DMS 273 (cell line): ENCODE results near the gene PDE1C.

Experiments
- DNase-seq: peaks from one replicate; lab custom pipeline; 2025; ENCODE audit not compliant: unreplicated experiment; lab: John Stamatoyannopoulos, UW

Gene PDE1C

DNA sequence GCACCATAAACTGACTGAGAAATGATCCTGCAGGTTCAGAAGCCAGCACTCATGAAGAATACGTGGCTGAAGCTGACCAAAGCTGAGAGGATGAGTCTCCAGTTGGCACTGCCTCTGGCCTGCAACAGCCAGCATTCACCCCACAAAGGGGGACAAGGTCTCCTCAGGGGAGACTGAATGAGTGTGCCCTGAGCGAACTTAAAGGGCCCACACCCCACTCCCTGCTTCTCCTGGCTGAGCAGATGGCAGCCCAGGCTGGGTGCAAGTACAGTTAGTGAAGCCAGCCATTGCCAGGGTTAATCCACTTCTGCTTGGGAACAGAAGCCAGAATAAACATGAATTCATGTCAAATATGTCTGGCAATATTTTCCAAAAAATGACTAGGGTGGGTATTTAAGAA is 285.1 kb downstream of the PDE1C start:
- peak; percentile 56 for DNase-seq

DNA sequence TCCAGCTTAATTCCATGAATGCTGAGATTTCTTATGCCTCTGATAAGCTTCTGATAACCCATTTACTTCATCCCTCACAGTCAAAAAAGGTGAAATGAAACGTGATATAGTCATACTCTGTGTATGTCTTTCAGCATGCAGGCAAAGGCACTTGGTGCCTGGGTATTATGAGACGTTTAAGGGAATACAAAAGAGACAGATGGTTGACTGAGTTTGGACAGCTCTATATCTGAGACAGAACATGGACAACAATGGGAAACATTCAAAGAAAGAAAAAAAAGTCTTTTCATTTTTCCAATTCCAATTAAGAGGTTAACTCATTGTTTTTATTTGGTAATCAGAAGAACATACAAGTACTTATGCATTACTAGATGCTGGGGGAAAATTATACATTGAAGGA is 287.0 kb downstream of the PDE1C start:
- DNase-seq = peak; percentile 15

GRCh38 chr7:31782411-31782991 is 287.7 kb downstream of the PDE1C start:
- peak; percentile 91 for DNase-seq

DNA sequence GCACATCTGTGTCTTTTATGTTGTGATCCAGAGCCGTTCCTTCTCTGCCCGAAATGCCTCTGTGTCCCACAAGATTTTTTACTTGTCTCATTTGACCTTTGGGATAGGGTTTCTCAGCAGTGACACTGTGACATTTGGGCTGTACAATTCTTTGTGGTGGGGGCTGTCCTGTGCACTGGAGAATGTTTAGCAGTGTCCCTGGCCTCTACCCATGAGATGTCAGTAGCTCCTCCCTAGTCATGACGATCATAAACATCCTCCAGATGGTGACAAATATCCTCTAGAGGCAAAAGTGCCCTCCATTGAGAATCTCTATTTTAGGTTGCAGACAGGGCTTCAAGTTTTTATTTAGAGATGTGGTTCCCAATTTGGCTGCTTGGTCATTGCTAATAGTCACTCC is 291.9 kb downstream of the PDE1C start:
- DNase-seq = no peak

GRCh38 chr7:31776616-31777015 is 293.6 kb downstream of the PDE1C start:
- no peak for DNase-seq

DNA sequence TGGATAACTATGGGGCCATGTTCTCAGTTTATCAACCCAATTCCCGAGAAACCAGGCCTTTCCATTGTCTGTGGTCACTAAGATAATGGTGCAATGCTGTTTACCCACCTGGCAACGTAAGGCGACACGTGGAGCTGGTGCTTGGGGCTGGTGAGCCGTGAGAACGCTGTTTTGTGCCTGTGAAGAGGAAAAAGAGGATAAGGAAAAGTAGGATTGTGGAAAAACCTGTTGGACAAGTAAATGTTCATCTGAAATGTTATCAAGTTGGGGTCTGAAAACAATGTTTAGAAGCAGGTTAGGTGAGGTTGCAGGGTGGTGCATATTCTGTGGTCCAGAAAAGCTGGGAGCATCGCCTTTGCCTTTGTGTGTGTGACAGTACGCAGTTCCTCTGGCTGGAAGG is 294.7 kb downstream of the PDE1C start:
- no peak for DNase-seq

GRCh38 chr7:31772211-31772610 is 298.0 kb downstream of the PDE1C start:
- DNase-seq = no peak

- DNase-seq = no peak
These were observed 302.4 kb downstream of the PDE1C start for GRCh38 chr7:31767686-31768358.

- no peak for DNase-seq
These were observed 305.7 kb downstream of the PDE1C start for GRCh38 chr7:31764462-31764861.

- DNase-seq = peak; percentile 35
These were observed 306.7 kb downstream of the PDE1C start for GRCh38 chr7:31763548-31763947.

- DNase-seq = peak; percentile 19
These were observed 308.6 kb downstream of the PDE1C start for GRCh38 chr7:31761646-31762045.

GRCh38 chr7:31758755-31759154 is 311.5 kb downstream of the PDE1C start:
- no peak for DNase-seq

- no peak for DNase-seq
These were observed 318.5 kb downstream of the PDE1C start for GRCh38 chr7:31751726-31752125.

DNA sequence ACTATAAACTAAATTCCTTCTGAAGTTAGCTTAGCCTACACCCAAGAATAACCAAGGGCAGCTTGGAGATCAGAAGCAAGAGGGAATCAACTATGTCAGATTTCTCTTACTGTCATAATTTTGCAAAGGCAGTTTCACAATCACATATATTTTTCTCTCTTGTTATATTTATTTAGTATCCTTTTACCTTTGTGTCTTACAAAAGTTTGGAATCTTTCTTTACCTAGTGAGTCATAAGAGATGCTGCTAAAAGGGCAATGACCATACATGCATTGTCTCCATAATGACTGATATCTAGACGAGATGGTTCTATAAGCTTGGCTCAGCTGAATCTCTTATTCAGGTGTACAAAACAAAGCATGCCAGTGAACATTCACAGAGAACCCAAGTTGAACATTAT is 322.1 kb downstream of the PDE1C start:
- DNase-seq = no peak

DNA sequence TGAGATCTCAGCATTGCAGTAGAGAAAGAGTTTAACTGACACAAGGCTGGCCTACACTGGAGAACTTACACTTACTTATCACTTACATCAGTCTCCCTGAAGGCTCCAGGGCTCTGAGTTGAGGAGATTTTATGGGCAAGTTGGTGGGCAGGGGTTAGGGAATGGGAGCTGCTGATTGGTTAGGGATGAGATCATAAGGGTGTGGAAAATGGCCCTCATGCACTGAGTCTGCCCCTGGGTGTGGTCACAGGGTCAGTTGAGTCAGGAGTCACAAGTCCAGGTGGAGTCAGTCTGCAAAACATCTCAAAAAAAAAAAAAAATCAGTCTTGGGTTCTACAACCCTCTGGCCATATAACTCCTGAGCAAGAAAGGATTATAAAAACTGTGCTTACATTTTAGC is 322.7 kb downstream of the PDE1C start:
- no peak for DNase-seq

GRCh38 chr7:31744294-31744874 is 325.8 kb downstream of the PDE1C start:
- peak; percentile 91 for DNase-seq

DNA sequence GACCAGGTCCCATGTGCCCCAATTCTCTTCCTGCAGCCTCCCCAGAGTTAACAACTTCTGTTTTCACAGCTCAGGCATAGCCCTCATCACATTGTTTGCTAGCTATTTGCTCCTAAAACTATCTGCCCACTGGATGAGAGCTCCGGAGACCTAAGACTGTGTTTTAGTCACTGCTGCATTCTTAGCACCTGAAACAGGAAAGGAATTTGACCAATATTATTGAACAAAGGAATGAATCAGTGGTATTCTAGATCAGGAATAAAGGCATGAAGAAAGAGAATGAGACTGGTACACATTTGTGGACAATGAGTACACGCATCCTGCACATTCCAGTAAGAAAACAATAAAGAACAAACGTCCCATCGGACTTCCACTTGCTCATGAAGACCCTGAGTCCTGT is 328.4 kb downstream of the PDE1C start:
- no peak for DNase-seq

GRCh38 chr7:31735991-31736982 is 333.9 kb downstream of the PDE1C start:
- DNase-seq = peak; percentile 94

GRCh38 chr7:31734456-31734855 is 335.8 kb downstream of the PDE1C start:
- DNase-seq = no peak

DNA sequence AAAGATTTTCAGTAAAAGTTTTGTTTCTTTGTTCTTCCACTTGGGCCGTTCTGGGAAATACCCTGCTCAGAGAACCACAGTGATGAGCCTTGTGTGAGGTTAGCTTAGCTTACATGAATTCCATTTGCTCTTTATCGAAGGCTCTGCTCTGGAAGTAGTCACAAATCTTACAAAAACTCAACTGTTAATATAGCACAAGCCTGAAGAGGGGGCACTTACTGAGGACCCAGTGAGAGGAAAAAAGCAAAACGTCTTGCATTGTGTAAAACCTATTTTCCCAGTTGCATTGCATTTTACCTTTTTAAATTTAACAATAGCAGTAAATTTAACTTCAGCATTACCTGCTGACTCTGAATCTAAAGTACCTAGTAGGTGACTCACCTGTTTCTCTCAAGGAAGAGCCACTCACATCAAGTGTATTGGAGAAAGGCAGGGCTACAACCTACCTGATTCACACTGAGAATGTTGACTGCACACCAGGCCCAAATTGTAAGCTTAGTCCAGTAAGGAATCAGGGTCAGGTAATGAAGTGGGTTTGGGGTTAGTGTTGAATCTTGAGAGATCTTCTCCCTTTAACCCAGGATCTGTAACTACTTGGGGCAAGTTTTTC is 340.9 kb downstream of the PDE1C start:
- DNase-seq = peak; percentile 27

DNA sequence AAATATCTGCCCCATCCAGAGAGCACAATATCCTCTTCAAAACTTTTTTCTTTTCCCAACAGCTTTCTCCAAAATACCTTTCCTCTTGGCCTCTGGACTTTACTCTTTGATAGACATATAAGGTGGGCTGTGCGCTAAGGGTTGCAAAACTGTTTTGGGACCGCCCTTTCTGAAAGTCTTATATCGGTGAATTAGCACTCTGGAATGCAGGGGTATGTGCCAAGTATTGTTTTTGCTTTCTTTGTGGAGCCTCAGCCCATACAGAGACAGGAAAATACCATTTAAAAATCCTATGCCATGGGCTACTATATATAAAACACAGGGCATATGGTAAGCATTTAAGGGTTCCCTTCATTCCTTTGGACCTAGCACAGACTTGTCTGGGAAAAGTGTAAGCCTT is 345.5 kb downstream of the PDE1C start:
- DNase-seq = no peak
